Measurements from ENCODE around the gene RAB41.

RAB41 gene

DNA sequence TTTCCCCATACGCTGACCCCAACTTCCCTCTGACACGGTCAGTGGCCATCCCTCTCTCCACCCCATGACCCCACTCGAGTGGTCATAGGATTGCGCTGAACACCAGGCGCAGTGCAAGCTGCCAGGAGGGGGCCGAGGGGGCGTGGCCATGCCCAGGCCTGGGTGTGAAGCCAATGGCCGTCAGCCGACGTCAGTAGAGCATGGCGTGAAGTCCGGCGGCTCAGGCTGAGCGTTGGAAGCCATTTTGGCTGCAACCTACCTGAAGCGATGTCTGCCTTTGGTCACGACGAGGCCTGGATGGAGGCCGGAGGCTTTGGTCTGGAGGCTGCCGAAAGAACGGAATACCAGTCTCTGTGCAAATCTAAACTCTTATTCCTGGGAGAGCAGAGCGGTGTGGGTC lies at the start of gene RAB41:
Gene RAB41 (plus strand): TSS at position 222 of the 400 bp plus-strand sequence. CDS start 46 bp downstream, at position 268.
- TF ChIP-seq, protein P1, sequence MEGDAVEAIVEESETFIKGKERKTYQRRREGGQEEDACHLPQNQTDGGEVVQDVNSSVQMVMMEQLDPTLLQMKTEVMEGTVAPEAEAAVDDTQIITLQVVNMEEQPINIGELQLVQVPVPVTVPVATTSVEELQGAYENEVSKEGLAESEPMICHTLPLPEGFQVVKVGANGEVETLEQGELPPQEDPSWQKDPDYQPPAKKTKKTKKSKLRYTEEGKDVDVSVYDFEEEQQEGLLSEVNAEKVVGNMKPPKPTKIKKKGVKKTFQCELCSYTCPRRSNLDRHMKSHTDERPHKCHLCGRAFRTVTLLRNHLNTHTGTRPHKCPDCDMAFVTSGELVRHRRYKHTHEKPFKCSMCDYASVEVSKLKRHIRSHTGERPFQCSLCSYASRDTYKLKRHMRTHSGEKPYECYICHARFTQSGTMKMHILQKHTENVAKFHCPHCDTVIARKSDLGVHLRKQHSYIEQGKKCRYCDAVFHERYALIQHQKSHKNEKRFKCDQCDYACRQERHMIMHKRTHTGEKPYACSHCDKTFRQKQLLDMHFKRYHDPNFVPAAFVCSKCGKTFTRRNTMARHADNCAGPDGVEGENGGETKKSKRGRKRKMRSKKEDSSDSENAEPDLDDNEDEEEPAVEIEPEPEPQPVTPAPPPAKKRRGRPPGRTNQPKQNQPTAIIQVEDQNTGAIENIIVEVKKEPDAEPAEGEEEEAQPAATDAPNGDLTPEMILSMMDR (IDR thresholded peaks at IDR 0.05): no peak

DNA sequence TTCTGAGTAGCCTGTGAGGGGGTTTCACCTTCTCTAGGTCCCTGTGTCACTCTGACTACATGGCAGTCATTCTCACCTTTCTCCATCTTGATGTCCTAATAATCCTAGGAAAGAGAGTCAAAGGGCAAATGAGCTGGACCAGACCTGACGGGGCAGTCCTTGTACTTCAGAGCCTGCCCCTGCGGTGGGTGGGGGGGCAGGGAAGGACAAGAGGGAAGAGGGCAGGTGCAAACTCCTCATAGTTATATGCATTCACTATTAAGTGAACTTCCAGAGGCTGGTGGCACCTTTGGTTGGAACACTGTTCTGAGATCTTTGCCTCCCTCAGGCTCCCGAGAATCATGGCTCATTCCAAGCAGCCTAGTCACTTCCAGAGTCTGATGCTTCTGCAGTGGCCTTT lies 47.6 kb upstream of the RAB41 start, which contains the start of gene AWAT1:
Gene AWAT1 (plus strand): TSS at position 301 of the 400 bp plus-strand sequence. CDS start 41 bp downstream, at position 342.
- TF ChIP-seq, protein P1 (IDR thresholded peaks at IDR 0.05): no peak

DNA sequence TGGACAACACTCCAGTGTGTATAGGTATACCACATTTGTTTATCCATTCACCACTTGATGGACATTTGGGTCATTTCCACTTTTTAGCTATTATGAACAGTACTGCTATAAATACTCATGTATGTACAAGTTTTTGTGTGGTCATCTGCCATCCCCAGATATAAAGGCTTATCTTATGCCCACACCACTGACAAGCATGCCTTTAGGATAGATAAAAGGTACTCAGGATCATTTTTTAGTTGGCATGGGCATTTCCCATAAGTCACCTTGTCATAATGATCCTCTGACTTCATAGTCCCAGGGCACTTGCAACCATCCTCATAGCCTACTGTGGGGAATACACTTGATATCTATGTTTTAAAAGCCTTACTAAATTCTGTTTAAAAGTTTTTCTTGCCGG lies 41.2 kb upstream of the RAB41 start:
- TF ChIP-seq, protein P1 (IDR thresholded peaks at IDR 0.05): no peak

DNA sequence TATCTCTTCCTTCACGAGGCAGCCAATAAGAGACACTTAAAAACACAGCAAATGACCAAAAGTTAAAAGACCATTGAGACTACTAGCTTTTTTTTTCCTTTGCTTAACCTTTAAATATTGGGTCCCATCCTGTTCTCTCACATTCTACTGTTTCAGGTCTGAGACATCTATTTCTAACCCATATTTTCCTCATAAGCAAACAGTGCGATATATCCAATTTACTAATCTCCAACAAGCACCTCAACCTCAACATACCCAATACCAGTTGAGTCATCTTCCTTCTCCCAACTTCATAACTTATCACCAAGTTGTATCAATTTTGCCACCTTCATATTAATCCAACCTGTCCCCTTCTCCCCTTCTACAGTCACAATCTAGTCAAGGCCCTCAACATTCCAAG lies 40.5 kb upstream of the RAB41 start:
- TF ChIP-seq, protein P1 (IDR thresholded peaks at IDR 0.05): no peak

DNA sequence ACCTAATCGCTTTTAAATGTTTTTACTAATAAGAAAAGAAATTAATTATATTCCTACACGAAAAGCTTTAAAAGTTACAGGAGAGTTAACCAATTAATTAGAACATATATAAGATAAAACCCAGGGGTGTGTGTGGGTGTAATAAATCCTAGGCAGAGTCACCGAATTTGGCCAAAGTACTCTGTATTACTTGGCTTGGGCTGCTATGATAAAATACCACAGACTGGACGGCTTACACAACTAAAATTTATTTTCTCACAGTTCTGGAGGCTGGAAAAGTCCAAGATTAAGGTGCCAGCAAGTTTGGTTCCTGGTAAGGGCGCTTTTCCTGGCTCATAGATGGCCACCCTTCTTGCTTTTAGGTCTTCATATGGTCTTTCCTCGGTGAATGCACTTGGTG lies 37.1 kb upstream of the RAB41 start:
- TF ChIP-seq, protein P1 (IDR thresholded peaks at IDR 0.05): no peak

DNA sequence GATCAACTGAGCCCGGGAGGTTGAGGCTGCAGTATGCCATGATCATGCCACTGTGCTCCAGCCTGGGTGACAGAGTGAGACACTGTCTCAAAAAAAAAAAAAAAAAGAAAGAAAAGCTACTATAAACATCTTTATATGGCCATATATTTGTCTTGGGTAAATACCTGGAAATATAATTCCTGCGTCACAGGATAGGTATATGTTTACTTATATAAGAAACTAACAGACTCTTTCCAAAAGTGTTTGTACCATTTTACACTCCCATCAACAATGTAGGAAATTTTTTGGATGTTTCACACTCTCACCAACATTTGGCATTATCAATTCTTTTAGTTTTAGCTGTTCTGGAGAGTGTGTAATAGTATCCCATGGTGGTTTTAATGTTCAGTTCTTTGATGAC lies 34.7 kb upstream of the RAB41 start:
- TF ChIP-seq, protein P1 (IDR thresholded peaks at IDR 0.05): no peak

DNA sequence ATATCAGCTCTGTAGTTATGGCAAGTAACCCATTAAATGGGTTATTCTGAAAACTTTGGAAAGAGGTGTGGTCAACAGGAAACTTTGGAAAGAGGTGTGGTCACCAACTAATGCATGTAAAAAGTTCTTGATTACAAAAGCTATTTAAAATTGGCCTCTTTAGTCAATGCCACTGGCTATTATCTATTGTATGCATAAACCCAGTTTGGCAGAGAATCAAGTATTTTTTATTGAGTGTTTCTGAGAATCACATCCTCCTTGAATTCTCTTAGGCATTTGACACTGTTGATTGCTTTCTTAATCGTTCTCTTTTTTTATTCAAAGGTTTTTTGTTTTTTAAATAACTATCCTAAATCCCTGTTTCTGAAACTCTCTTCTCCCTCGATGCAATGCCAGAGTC lies 29.5 kb upstream of the RAB41 start:
- TF ChIP-seq, protein P1 (IDR thresholded peaks at IDR 0.05): no peak
